ENCODE measurements around the gene GGTLC3. TPM values are rescaled to one million over a fixed set of nuclear protein-coding genes. Genes with fewer than 3 reads are reported as not detected.
"Not testable (repeated sequence)": the region's sequence is repeated elsewhere in the genome, so short reads cannot be mapped to it uniquely, and the experiment has no call there.

The GGTLC3 gene
- polyA plus RNA-seq (ENCODE audit: insufficient read length) = not detected

DNA sequence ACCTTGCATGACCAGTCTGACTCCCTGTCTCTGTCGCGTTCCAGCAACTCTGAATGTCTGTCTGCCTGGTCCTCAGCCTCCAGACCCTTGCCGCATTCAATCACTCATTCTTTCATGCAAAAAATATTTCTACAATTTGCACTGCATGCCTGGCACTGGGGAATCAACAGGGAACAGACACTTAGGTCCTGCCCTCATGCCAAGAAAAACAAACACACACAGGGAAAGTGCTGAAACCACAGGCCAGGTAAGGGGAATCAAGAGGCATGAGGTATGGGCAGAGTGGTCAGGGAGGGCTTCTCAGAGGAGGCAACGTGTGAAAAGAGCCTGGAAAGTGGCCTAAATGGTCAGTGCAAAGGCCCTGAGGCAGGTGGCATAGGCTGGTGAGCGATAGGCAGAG lies at the start of gene GGTLC3:
Gene GGTLC3 (minus strand): TSS at position 101 of the 400 bp plus-strand sequence. CDS start 264 bp downstream, outside the sequence.
- not testable (repeated sequence) for DNase-seq

DNA sequence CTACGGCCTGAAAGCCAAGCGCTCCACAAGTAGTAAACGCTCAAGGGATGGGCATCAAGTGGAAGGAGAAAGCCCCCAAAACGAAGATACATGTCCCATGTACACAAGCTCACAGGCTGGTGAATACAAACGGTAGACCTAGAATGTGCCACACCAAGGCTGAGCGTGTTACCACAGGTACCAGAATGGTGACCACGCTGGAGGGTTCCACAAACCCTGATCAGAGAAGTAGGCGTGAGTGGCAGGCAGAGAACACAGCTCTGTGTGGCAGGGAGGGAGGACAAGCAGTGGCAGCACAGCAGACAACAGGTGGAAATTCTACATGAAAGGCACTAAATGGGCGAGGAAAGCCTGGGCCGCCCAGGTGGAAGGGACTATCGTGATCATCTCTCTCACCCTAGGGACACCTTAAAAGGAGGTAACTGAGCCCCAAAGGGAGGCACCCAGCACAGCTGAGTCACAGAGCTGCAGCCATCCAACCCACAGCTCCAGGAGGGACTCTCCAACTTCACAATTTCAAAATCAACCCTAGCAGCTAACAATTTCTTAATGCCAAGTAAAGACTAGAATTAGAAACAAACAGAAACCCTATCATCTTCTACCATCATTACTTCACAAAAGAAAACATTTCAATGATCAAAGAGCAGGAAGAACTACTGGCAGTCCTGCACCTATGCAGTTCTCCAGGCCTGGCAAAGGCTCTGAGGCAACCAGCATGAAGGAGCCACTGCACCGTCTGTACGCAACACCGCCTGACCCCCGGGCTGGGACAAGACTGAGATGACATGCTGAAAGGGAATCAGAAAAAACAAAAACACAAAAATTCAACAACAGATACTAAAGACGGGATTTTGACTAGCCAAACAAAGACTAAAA lies 42.4 kb upstream of the GGTLC3 start:
- not testable (repeated sequence) for DNase-seq

DNA sequence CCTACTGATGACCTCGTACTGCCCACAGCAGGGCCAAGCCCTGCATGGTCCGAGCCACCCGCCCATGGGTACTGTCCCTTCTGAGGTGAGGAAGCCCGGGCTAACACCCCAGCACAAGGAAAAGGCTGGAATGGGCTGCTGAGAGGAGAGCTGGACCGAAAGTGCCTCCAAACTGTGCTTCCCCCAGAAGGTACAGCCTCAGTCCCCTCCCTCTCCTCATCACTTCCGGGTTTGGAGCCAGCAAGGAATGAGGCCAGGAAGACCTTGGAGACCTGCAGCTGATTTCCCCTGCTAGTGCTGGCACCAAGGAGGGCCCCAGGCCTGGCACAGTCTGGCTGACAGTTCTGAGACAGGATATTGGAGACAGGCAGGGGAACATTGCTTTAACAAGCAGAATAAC lies 41.0 kb upstream of the GGTLC3 start:
- not testable (repeated sequence) for DNase-seq

DNA sequence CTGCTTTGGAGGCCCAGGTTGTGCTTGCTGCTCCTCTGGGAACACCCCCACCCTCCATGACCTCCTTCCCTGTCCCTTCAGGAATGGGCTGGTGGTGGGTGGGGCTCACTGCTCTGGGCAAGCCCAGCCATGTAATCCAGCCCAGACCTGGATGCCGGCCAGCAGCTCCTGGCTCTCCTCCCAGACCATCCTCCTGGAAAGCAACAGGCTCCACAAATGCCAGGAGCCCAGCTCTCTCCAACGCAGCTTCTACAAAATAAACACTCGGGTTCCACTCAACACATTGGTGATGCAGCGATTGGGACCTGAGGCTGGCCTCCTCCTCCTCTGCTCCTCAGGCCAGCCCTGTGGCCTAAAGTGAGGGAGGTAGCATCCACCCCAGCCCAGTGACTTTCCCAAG lies 40.6 kb upstream of the GGTLC3 start:
- DNase-seq = not testable (repeated sequence)

DNA sequence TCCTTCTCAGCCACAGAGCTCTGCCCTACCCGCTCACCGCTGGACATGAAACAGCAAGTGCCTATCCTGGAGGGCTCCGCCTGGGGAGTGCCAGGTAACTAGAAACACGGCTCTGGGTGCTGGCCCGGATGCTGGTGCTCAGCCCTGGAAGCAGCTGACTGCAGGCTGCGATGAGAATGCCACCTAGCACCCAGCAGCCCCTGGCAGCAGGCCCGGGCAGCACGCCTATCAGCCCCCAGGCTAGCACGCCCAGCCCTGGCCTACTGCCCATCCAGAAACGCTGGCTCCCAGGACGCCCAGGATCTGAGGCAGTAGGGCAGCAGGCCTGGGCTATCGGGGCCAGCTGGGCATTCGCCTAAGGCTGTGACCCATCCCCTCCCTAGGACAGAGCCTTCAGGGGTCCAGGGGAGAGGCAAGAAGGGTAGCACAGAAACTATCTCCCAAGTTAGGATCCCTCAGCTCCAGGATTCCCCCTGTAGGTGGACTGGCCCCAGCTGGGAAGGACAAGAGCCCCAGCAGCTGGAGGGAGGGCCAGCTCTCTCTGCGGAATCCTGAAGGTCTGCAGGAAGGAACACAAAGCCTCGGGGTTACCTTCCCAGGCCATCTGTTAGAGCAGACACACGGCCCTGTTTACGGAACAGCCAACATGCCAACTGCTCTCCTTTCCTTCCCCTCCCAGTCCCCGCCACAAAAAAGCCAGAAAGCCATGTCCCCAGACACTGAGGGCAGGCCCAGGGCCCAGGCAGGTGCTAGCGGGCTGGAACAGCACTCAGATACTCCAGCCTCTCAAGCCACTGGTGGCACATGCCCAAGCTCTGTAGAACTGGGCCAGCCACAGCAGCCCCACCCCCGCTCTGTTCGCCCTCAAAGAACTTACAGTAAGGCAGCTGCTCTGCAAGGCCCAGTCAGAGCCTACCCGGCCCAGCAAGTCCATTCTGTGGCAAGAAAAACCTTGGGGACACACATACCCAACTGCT lies 36.6 kb upstream of the GGTLC3 start:
- DNase-seq = not testable (repeated sequence)

DNA sequence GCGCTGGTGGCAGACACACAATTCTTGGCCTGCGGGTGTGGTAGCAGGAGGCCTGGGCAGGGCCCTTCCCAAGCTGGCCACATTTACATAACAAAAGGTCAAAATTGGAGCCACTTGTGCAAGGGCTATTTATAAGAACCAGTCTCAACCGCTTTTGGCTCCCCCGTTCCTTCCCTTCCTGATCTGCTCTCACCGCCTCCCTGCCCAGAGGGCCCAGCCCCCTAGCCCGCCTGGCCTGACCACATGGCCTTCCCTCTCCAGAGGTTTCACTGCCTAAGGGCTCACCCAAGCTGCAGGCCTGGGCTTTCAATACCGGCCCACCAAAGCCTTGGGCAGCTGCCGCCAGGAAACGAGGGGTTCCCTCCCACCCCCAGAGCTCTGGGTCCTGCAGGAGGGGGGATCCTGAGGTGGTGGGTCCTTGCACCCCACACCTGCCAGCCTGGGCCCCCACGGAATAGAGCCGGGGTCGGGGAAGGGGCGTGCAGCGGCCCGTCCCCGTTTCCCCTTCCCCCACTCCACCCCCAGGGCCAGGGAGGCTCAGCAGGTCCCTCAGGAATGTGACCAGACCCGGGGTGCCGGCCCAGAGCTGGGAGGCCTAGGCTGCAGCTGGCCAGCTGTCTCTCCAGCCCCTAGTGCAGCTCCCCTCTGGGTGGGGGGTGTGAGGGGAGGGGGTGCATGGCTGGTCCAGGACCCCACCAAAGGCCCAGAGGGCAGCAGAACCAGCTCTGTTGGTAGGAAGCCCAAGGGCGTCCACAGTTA lies 35.1 kb upstream of the GGTLC3 start:
- not testable (repeated sequence) for DNase-seq

DNA sequence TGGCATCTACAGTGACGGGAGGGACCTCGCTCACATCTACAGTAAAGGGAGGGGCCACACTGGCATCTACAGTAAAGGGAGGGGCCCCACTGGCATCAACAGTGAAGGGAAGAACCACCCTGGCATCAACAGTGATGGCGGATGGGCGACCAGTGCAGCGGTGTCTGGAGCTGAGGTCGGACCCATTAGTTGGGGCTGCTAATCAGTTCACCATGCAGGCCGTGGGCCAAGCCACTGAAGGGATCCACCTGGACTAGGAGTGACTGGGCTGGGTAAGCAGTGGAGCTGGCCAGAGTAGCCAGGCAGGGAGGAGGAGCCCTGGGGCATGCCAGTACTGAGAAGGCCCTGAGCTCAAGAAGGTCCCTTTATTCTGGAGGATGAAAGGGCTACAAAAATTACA lies 33.1 kb upstream of the GGTLC3 start:
- not testable (repeated sequence) for DNase-seq

DNA sequence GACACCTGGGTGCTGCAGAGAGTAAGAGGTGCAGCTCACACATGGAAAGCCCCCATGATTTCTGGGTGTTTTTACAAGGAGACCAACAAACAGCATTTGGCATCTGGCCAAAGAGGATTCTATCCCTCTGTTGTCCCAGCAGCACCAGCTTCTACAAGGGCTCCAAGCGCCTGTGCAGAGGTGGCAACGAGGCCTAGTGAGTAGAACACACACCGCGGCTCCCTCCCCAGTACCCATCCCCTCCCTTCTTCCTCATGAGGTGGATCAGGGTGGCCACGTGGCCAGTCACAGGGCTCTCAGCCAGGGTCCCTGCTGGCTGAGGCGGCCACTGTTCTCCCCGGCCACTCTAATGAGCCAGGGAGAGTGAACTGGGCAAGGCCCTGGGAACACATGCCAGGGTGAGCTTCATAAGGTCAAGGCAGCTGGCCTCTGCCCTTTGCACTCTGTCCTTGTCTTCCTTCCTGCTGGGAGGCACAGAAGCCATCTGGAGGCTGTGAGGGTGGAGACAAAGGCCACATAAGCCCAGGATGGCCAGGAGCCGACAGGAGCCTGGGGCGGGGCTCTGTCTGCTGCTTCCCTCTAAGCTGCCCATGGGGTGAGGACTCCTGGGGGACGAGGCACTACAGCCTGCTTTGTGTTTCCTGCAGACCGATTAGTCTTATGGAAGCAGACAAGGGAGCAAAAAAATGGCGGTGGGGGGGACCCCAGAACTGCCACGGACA lies 31.7 kb upstream of the GGTLC3 start:
- DNase-seq = not testable (repeated sequence)

DNA sequence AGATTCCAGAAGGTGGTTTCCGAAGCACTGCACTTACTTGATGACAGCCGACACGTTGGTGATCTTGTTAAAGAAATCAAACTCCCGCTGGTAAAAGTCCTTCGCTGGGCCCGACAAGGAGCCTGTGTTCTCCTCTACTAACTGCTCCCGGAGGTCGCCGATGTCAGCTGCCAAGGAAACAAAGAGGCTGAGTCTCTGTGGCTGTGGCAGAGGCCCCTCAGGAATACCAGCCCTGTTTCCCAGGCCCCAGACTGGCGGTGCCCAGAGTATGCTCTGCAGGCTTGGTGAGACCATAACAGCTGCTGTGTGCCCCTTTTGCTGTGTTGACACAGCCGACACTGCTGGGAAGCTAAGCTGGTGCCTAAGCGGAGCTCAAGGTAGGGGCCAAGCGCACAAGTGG lies 26.7 kb upstream of the GGTLC3 start:
- not testable (repeated sequence) for DNase-seq

DNA sequence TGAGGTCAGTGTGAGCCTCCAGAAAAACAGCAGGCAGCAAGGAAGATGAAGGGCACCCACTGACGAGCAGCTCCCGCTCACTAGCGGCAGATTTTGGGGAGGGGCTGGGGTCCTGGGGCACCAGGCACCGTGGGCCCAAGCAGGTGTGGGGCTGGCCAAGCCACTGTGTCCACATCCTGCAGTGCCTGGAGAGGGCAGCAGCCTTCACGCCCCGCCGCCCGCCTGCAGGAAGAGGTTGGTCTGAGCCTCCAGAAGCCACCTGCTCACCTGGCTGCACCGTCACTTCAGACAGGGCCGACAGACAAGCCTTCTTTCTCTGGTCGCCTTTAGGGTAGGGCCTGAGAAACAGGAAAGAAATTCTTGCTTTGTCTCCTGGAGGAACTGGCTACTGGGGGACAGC lies 25.4 kb upstream of the GGTLC3 start:
- DNase-seq = not testable (repeated sequence)

DNA sequence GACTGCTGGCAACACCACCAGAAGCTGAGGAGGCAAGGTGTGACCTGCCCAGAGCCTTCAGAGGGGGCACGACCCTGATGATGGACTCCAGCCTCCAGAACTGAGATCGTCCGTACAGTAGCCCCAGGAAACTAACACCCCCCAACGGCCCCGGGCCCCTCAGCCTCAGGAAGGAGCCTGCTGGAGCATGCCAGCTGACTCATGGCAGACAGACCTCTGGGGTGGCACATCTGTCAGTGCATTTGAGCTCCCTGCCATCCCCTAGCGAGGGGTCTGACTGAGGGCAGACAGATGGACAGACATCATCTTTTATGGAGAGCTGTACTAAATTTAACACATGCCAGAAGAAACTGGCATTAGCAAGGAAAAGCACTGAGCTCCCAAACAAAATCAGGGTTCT lies 22.0 kb upstream of the GGTLC3 start:
- DNase-seq = not testable (repeated sequence)

DNA sequence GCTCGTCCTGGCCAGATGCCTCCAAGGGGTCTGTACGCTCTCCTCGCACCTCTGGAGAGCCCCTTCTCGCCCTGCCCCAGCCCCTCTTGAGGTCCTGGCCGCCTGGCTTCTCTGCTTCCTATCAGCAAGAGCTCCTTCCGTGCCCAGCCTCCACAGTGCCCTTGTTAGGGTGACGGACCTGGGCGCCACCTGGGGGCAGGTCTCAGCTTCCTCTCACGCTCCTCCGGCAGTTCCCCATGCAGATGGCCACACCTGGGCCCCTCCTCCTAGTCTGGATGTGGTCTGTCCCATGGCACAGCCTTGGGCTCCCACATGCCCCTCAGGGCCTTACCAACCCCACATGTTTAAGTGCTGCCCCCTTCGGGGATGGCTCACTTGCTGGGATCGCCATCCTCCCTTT lies 16.4 kb upstream of the GGTLC3 start:
- not testable (repeated sequence) for DNase-seq

DNA sequence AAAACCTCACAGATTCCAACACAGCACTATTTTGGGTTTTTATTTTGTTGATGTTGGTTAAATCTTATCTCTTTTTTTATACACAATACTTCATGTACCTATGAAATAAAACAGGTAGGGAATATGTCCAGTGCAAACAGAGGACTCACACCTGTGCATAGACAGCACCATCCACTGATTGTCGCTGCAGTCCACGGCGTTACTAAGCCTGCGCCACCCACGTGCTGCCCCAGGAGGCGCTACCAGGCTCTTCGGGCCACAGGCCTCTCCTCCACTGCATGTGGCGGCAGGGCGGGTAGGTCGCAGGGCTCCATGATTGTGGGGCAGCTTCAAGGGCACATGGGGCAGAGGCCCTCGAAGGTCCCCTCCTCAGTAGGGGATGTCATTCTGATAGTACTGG lies 15.7 kb upstream of the GGTLC3 start:
- not testable (repeated sequence) for DNase-seq

DNA sequence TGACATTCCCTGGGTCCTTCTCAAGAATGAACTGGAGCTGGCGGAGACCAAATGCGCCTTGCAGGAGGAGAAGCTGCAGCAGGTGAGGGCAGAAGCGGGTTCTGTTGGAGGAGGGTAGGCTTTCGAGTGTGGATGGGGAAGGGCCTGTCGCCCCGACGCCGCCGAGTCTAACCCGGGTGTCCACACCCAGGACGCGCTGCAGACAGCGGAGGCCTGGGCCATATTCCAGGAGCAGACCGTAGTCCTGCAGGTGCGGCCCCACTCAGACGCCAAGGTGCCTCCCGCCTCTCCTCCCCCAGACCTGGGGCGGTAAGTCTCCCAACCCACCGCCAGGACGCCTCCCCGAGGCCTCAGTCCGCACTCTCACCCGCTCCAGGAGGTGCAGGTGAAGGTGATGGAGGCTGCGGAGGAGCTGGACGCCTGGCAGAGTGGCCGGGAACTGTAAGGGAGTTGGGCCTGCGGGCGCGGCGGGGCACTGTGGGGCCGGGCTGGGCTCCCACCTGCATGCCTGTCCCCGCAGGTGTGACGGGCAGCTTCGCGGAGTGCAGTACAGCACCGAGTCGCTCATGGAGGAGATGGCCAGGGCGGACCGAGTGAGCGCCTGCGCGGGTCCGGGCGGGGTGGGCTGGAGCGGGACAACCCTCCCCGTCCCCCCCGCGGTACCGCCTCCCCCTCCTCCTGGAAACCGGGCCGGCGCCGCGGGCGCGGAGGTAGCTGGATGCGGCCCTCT lies 11.6 kb upstream of the GGTLC3 start:
- DNase-seq = not testable (repeated sequence)

DNA sequence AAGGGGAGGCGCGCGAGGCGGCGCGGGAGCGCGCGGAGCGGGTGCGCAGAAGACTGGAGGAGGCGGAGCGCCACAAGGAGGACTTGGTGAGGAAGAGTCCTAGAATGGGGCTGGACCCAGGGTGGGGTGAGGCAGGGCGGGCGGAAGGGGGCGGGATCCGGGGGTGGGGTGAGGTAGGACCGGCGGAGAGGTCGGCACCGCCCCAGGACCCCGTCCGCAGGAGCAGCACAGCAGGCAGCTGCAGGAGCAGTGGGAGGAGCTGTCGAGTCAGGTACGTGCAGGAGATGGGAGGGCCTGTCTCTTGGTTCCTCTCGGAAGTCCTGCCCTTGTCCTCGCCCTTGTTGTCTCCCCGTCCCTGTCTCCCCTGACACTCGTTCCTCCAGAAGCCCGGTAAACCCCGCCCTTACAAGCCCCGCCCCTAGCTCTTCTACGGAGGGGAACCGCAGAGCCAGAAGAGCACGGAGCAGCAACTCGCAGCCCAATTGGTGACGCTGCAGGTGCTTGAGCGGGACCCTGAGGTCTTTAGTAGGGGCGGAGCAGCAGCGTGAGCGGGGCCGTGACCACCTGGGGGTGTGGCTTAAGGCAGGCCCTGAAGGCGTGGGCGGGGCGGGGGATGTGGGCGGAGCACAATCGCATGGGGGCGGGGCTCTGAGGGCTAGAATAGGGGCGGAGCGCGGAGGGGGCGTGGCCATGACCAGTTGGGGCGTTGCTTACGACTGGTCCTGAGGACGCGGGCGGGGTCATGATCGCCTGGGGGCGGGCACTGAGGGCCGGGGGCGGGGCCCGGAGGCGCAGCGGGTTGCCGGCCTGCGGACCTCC lies 10.8 kb upstream of the GGTLC3 start:
- not testable (repeated sequence) for DNase-seq

DNA sequence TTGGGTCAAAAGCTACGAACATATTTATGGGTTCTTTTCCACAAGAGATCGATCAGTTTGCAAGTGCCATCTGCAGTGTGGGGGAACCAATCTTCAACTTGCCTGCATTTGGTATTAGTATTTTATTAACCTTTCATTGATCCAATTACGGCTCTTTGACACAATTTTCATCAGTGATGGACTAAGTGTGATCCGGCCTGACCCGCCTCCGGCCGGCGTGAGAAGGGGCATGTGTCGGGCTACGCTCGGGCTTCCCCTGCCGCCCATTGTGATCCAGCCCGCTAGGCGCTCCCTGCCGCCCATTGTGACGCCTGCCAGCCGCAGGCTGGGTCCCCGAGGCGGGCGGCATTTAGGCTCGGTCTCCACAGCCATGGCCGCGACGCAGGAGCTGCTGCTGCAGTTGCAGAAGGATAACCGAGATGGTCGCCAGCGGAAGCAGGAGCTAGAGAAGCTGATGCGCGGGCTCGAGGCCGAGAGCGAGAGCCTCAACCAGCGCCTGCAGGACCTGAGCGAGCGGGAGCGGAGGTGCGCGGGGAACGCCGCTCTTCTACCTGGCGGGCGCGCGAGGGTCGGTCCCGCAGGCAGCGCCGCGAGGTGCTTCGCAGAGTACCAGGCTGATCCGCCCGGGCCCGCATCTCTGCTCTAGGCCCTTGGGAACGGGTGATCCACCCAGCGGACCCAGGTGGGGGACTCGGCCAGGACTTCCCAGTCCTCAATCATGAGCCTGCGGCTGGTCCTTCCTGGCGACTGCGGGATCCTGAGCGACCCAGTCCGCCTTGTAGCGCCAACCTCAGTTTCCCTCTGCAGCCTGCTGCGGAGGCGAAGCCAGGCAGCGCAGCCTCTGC lies 10.0 kb upstream of the GGTLC3 start, which contains the start of gene TMEM191B:
Gene TMEM191B (plus strand): TSS at position 51 of the 845 bp plus-strand sequence. CDS start 179 bp downstream, at position 230.
- DNase-seq = not testable (repeated sequence)

DNA sequence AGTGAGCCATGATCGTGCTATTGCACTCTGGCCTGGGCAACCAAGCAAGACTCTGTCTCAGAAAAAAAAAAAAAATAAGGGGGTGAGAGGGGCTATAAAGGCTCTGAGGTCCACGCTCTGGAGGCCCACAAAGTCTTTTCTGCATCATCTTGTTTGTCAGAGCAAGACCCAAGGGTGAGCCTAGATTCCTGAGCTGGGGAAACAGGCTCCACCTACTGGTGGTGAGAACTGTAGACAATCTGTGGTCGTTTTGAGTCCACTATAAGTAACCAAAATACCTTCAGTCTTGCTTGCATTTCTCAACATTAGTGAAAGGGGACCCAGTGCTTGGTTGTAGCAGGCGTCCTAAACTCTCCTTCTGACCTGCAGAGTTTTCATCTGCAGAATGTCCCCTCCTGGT lies 5.4 kb upstream of the GGTLC3 start:
- not testable (repeated sequence) for DNase-seq

DNA sequence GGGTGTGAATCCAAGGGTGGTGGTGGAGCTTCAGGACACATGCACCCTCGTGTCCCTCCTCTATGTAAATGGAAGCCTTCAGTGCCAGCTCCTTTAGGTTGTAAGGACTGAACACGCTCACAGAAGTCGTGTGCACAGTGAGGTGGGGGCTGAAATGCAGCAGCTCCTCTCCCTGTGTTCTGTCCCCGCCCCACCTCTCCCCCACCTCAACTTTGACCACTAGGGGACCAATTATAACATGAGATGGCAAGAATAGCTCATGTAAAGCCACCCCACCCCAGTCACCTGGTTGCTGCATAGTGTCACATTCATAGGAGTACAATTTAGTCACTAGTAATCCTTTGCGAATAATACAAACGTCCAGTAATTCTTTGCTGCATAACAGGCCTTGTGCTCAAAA lies 4.8 kb upstream of the GGTLC3 start:
- DNase-seq = not testable (repeated sequence)

DNA sequence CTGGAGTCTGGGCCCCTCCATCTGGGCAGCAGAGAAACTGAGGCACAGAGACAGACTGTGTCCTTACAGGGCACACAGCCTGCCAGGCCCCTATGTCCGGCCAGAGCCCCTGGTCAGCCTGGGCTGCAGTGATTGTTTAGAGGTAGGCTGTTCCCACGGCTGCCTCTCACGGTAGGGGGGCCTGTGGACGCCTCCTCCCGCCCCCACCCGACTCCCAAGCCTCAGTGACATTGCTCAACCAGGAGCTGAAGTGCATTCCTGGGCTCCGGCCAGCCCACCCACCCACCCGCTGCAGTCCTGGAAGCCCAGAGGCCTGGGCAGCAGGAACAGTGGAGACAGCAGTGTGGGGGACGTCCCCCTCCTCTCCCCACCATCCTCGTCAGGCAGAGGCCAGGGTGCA lies 4.5 kb downstream of the GGTLC3 start:
- not testable (repeated sequence) for DNase-seq
